ENCODE results near the gene PTCH1. TPM values are rescaled to one million over a fixed set of nuclear protein-coding genes. Genes with fewer than 3 reads are reported as not detected.

The PTCH1 gene
- total RNA-seq, 2 donors from 2014 or later, result 12.6 to 19.2 TPM

DNA sequence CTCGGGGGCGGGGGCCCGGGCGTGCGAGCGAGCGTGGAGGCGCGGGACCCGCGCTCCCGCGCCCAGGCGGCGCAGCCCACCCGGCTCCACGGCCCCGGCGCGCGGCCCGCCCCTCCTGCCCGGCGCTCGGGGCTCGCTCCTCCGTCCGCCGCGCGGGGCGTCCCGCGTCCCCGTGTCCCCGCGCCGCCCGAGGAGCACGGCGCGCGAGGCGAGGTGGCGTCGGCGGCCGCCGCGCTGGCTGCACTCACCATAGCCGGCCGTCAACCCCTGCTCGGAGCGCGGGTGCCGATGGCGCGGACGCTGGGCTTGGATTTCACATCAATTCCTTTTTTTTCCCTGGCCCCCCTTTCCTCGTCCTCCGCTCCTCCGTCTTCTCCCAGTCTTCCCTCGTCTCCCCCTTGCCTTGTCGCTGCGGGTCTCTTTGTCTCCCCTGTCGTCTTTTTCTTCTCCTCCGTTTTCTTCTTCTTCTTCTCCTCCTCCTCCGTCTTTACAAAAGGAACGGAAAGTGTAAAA, 494 bp downstream of the PTCH1 start:
- H3K36me3 ChIP-seq, result no peaks in the 10 kb centered on the region
- peak overlapping the region; percentile 86 for H3K4me3 ChIP-seq
- H3K4me1 ChIP-seq (ENCODE audit: control insufficient read depth in 1 of 2, low read depth in 2 of 2), result peaks cover 8 to 21% of the 10 kb centered on the region in 2 donors
- DNase-seq (ENCODE audit: low spot score) (no peak), ATAC-seq (ENCODE audit: insufficient number of reproducible peaks, low FRiP score, low read depth) (no peak)
- no peaks in the 10 kb centered on the region for H3K9me3 ChIP-seq
- TF ChIP-seq, protein P1, sequence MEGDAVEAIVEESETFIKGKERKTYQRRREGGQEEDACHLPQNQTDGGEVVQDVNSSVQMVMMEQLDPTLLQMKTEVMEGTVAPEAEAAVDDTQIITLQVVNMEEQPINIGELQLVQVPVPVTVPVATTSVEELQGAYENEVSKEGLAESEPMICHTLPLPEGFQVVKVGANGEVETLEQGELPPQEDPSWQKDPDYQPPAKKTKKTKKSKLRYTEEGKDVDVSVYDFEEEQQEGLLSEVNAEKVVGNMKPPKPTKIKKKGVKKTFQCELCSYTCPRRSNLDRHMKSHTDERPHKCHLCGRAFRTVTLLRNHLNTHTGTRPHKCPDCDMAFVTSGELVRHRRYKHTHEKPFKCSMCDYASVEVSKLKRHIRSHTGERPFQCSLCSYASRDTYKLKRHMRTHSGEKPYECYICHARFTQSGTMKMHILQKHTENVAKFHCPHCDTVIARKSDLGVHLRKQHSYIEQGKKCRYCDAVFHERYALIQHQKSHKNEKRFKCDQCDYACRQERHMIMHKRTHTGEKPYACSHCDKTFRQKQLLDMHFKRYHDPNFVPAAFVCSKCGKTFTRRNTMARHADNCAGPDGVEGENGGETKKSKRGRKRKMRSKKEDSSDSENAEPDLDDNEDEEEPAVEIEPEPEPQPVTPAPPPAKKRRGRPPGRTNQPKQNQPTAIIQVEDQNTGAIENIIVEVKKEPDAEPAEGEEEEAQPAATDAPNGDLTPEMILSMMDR (IDR thresholded peaks at IDR 0.05), result no peak
- H3K27ac ChIP-seq, result peak overlapping the region; percentile 2 to 49
- H3K27me3 ChIP-seq (replicated peaks; ENCODE audit: insufficient read depth), result no peaks in the 10 kb centered on the region

DNA sequence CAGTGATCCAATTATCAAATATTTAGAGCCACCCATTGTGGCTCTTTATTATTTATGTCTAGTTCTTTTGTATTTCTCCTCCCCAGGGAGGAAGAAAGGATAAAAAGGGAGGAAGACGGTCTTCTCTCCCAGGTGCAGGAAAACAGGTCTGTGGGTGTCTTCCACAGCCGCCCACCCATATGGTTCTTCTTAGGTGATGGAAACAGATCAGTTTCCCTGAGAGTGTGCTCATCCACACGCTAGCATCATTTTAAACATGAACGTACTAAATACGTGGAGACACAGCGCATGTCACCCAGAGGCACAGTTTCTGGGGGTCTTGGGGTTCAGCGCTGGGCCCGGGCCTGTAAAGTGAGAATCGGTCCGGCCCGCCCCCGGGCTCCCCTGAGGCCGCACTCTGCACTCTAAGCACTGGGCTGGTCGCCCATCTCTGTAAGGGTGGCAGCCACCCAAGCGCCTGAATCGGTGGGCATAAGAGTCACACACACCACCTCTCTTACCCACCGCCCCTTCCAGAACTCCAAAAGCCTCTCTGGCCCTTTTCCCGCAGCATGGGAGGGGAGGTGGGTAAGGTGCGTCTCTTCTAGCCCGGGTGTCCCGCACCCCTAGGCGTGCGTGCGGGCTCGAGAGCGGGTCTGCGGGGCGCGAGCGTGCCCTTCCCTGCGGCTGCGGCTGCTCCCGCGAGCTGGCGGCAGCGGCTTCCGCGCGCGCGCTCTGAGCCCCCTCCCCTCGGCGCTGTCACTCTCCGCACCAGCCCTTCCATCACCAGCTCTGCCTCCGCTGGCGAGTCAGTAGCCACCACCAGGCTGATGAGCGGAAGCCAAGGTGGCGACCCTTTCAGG, 1.3 kb downstream of the PTCH1 start:
- TF ChIP-seq, protein P1 (IDR thresholded peaks at IDR 0.05), result no peak
- H3K4me1 ChIP-seq (ENCODE audit: control insufficient read depth in 1 of 2, low read depth in 2 of 2), result peaks cover 8 to 21% of the 10 kb centered on the region in 2 donors
- no peaks in the 10 kb centered on the region for H3K36me3 ChIP-seq
- H3K27ac ChIP-seq, result no peak overlapping the region
- H3K4me3 ChIP-seq, result peak overlapping the region; percentile 73
- H3K27me3 ChIP-seq (replicated peaks; ENCODE audit: insufficient read depth), result no peaks in the 10 kb centered on the region
- ATAC-seq (ENCODE audit: insufficient number of reproducible peaks, low FRiP score, low read depth) (no peak), DNase-seq (ENCODE audit: low spot score) (no peak)
- H3K9me3 ChIP-seq, result no peaks in the 10 kb centered on the region

DNA sequence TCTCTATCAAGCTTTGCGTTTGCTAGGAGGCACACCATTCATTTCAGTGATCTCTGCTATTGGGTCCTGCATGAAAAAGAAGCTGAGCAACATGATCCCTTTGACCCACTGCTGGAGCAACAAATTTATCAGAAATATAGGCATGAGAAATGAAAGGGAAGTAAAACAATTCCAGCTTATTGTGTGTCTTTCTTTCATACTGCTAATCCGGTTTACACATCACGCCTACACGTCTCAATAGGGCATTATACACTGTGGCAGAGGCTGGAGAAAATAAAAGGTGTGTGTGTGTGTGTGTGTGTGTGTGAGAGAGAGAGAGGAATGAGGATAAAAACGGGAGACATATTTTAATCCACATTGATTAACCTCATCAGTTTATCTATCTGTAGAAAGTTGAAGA, 2.4 kb downstream of the PTCH1 start:
- H3K36me3 ChIP-seq, result no peaks in the 10 kb centered on the region

DNA sequence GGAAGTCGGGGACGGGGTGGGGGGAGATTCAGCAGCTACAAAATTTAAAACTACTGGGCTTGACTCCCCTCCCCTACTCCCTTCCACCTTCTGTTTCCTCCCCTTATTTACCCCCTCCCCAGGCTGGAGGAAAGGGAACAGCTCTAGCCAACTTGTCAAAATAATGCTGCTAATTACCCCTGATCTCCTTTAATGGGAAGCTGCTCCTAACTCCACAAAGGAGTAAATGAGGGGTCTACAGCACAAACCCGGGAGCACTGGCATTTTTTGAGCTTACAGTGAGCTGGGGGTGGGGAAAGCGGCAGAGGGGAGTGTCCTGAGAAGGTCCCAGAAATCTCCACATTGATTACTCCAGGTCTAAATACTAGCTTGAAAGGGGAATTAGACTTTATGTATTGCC, 3.1 kb downstream of the PTCH1 start:
- DNase-seq (ENCODE audit: low spot score) (no peak), ATAC-seq (ENCODE audit: insufficient number of reproducible peaks, low FRiP score, low read depth) (no peak)
- Histone ChIP-seq H3K27me3 (replicated peaks; ENCODE audit: insufficient read depth) (no peaks in the 10 kb centered on the region), H3K27ac (no peak overlapping the region), H3K4me3 (no peak overlapping the region), H3K4me1 (ENCODE audit: control insufficient read depth in 1 of 2, low read depth in 2 of 2) (peaks cover 8 to 30% of the 10 kb centered on the region in 2 donors), H3K9me3 (no peaks in the 10 kb centered on the region), H3K36me3 (no peaks in the 10 kb centered on the region)
- TF ChIP-seq, protein P1 (IDR thresholded peaks at IDR 0.05), result no peak

More for the DNA sequence above, 2.4 kb downstream of the PTCH1 start:
- ATAC-seq (ENCODE audit: insufficient number of reproducible peaks, low FRiP score, low read depth) (no peak), DNase-seq (ENCODE audit: low spot score) (no peak)
- TF ChIP-seq, protein P1 (IDR thresholded peaks at IDR 0.05), result no peak
- Histone ChIP-seq H3K4me1 (ENCODE audit: control insufficient read depth in 1 of 2, low read depth in 2 of 2) (peaks cover 8 to 29% of the 10 kb centered on the region in 2 donors), H3K27me3 (replicated peaks; ENCODE audit: insufficient read depth) (no peaks in the 10 kb centered on the region), H3K27ac (no peak overlapping the region), H3K4me3 (no peak overlapping the region), H3K9me3 (no peaks in the 10 kb centered on the region)

DNA sequence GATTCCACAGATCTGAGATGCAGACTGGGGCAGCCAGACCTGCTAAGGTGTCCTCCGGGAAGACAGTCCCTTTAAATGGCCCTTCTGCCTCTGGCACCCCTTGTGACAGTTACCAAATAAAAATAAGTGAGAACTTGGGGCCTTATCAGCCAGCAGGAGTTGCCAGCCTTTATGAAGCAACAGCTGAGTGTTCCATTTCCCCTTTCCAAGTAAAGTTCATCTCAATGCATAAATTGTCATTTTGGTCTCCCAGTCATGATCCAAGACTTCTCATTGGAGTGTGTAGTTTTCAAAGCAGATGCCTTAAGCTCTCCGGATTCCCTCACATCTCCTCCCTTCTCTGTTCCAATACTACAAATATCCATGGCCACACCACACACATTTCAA, 4.1 kb downstream of the PTCH1 start:
- Histone ChIP-seq H3K9me3 (no peaks in the 10 kb centered on the region), H3K4me1 (ENCODE audit: control insufficient read depth in 1 of 2, low read depth in 2 of 2) (peaks cover 8 to 30% of the 10 kb centered on the region in 2 donors), H3K4me3 (no peak overlapping the region), H3K36me3 (no peaks in the 10 kb centered on the region), H3K27ac (no peak overlapping the region), H3K27me3 (replicated peaks; ENCODE audit: insufficient read depth) (no peaks in the 10 kb centered on the region)
- TF ChIP-seq, protein P1 (IDR thresholded peaks at IDR 0.05), result no peak
- no peak for ATAC-seq (ENCODE audit: insufficient number of reproducible peaks, low FRiP score, low read depth)
- DNase-seq (ENCODE audit: low spot score), result no peak

Measured in thoracic aorta (tissue), 2 donors.